GM12878 (cell line): ENCODE data around the gene HCK. TPM values are rescaled to one million over a fixed set of nuclear protein-coding genes. Genes with fewer than 3 reads are reported as not detected.

Source experiments
- CHD2 ChIP-seq: IDR thresholded peaks from 2 replicates; pipeline ENCODE4 v1.6.1; 2011; ENCODE audit warnings: low read depth, low read length, improper control_type of control experiment, borderline replicate concordance
- CREM ChIP-seq: IDR thresholded peaks from 2 replicates; pipeline ENCODE4 v1.6.1; 2014; ENCODE audit warnings: antibody characterized with exemption, low read depth
- EED ChIP-seq: sonication (generic); IDR thresholded peaks from 2 replicates; pipeline ENCODE4 v1.6.1; 2016; ENCODE audit warnings: antibody characterized with exemption, low read depth
- EP300 ChIP-seq, 2 experiments: fragments of 150-350 bp in 1 of 2; IDR thresholded peaks; 2 replicates each; pipeline ENCODE4 v1.6.1; 2011 to 2012; ENCODE audit warnings: low read depth in 2 of 2, low read length in 2 of 2, borderline replicate concordance in 1 of 2, improper control_type of control experiment in 1 of 2, inconsistent platforms in 1 of 2; ENCODE audit not compliant: control insufficient read depth in 1 of 2
- FOXK2 ChIP-seq: fragments of 450-650 bp; IDR thresholded peaks from 2 replicates; pipeline ENCODE4 v1.6.1; 2017; ENCODE audit warnings: mild to moderate bottlenecking, moderate library complexity
- IKZF1 ChIP-seq: fragments of 450-650 bp; conservative IDR thresholded peaks from 2 replicates; pipeline ENCODE4 v1.6.1; 2017; ENCODE audit warnings: antibody characterized with exemption, mild to moderate bottlenecking
- IKZF2 ChIP-seq, 2 experiments: fragments of 450-650 bp; IDR thresholded peaks; 2 replicates each; pipeline ENCODE4 v1.6.1; 2017; ENCODE audit warnings: mild to moderate bottlenecking in 2 of 2, moderate library complexity in 2 of 2
- JUNB ChIP-seq: IDR thresholded peaks from 2 replicates; pipeline ENCODE4 v1.6.1; 2016; ENCODE audit warnings: antibody characterized with exemption, mild to moderate bottlenecking
- MEF2B ChIP-seq: fragments of 450-650 bp; IDR thresholded peaks from 2 replicates; pipeline ENCODE4 v1.6.1; 2018; ENCODE audit warnings: mild to moderate bottlenecking, moderate library complexity; ENCODE audit not compliant: partially characterized antibody, poor library complexity, severe bottlenecking
- MTA2 ChIP-seq: fragments of 450-650 bp; IDR thresholded peaks from 2 replicates; pipeline ENCODE4 v1.6.1; 2016; ENCODE audit warnings: low read depth, mild to moderate bottlenecking, moderate library complexity
- PAX5 ChIP-seq: IDR thresholded peaks from 2 replicates; pipeline ENCODE4 v1.6.1; 2011; ENCODE audit warnings: low read depth, low read length, borderline replicate concordance
- PBX3 ChIP-seq: IDR thresholded peaks from 2 replicates; pipeline ENCODE4 v1.6.1; 2011; ENCODE audit warnings: mild to moderate bottlenecking, low read depth, low read length, moderate library complexity; ENCODE audit not compliant: insufficient replicate concordance
- PKNOX1 ChIP-seq: fragments of 450-650 bp; IDR thresholded peaks from 2 replicates; pipeline ENCODE4 v1.6.1; 2016; ENCODE audit warnings: mild to moderate bottlenecking
- RCOR1 ChIP-seq: conservative IDR thresholded peaks from 2 replicates; pipeline ENCODE4 v1.6.1; 2012; ENCODE audit warnings: low read depth, low read length, improper control_type of control experiment
- RUNX3 ChIP-seq: IDR thresholded peaks from 2 replicates; pipeline ENCODE4 v1.6.1; 2012; ENCODE audit warnings: low read length, inconsistent platforms
- SKIL ChIP-seq: fragments of 450-650 bp; IDR thresholded peaks from 2 replicates; pipeline ENCODE4 v1.6.1; 2017; ENCODE audit warnings: mild to moderate bottlenecking, low read depth, inconsistent platforms; ENCODE audit not compliant: poor library complexity, severe bottlenecking
- polyA plus RNA-seq, 11 experiments: library from polyadenylated mRNA; depleted of rRNA in 4 of 11; unstranded in 6 of 11; stranded (reverse) in 5 of 11; fragments of >200 nt; fragmentation: Nextera tagmentation in 4 of 11; fragmentation: Illumina TruSeq in 1 of 11; extraction: Ambion mirVana in 4 of 11; extraction: Trizol in 1 of 11; gene quantifications; 1 replicate in 1 of 11; 2 replicates in 10 of 11; pipeline versions ENCODE4 v1.2.1 to v1.2.3, GENCODE V29; 2011 to 2016; ENCODE audit warnings: inconsistent platforms in 2 of 11, missing spikeins in 2 of 11, low read depth in 1 of 11
- total RNA-seq, 4 experiments: library from RNA; depleted of rRNA in 3 of 4; stranded (reverse); fragments of >200 nt in 3 of 4; fragmentation: Illumina TruSeq in 1 of 4; extraction: Trizol in 1 of 4; gene quantifications; 2 replicates each; pipeline versions ENCODE4 v1.2.1 to v1.2.3, GENCODE V29; 2013 to 2021
- TF ChIP-seq, protein P1 (sequence below): fragments of 450-650 bp; IDR thresholded peaks from 2 replicates; pipeline ENCODE4 v1.6.1; 2017; ENCODE audit warnings: mild to moderate bottlenecking, moderate library complexity
- TF ChIP-seq, protein P2 (sequence below): IDR thresholded peaks from 2 replicates; pipeline ENCODE4 v1.6.1; 2012; ENCODE audit warnings: low read length, inconsistent platforms

Gene HCK
- total and polyA plus RNA-seq, 10 of the 15 experiments (the other 5 are each of a cell fraction or from before 2014, with no cell fraction given) = 1.3 to 30.3 (median 18.5) TPM

DNA sequence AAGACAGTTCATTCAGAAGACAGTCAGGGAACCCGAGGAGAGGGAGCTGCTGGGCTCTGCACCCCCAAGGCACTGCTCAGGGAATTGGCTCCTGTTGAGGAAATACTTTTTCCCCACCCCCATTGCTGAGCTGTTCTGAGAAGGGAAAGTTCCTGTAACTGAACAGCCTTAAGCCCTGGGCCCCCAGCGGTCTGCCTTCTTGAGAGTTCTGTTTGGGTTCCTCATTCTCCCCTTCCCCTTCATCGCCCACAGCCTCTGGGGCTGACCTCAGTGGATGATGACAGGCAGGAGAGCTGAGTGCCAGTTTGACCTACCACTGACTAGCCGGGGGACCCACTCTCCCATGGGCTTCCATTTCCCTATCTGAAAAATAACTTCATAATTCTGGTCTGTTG is 10.7 kb downstream of the HCK start (continued):
- TF ChIP-seq, protein P1, sequence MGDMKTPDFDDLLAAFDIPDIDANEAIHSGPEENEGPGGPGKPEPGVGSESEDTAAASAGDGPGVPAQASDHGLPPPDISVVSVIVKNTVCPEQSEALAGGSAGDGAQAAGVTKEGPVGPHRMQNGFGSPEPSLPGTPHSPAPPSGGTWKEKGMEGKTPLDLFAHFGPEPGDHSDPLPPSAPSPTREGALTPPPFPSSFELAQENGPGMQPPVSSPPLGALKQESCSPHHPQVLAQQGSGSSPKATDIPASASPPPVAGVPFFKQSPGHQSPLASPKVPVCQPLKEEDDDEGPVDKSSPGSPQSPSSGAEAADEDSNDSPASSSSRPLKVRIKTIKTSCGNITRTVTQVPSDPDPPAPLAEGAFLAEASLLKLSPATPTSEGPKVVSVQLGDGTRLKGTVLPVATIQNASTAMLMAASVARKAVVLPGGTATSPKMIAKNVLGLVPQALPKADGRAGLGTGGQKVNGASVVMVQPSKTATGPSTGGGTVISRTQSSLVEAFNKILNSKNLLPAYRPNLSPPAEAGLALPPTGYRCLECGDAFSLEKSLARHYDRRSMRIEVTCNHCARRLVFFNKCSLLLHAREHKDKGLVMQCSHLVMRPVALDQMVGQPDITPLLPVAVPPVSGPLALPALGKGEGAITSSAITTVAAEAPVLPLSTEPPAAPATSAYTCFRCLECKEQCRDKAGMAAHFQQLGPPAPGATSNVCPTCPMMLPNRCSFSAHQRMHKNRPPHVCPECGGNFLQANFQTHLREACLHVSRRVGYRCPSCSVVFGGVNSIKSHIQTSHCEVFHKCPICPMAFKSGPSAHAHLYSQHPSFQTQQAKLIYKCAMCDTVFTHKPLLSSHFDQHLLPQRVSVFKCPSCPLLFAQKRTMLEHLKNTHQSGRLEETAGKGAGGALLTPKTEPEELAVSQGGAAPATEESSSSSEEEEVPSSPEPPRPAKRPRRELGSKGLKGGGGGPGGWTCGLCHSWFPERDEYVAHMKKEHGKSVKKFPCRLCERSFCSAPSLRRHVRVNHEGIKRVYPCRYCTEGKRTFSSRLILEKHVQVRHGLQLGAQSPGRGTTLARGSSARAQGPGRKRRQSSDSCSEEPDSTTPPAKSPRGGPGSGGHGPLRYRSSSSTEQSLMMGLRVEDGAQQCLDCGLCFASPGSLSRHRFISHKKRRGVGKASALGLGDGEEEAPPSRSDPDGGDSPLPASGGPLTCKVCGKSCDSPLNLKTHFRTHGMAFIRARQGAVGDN = peak; percentile 35; the same call in 1 of the 2 replicates
- TF ChIP-seq MEF2B (peak; percentile 82), MTA2 (peak; percentile 52; the same call in 1 of the 2 replicates), IKZF2 (IDR thresholded peaks at IDR 0.05) (peak; percentile 69 to 82; a peak in 3 of 4 replicates), RCOR1 (no peak), PAX5 (peak; percentile 54; the same call in 1 of the 2 replicates), IKZF1 (peak; percentile 84), CHD2 (peak; percentile 45; the same call in 1 of the 2 replicates), FOXK2 (no peak), CREM (peak; percentile 15; the same call in 1 of the 2 replicates), JUNB (peak; percentile 56), EED (peak; percentile 81), RUNX3 (peak; percentile 65), EP300 (IDR thresholded peaks at IDR 0.05; ENCODE audit: borderline replicate concordance in 1 of 2, control insufficient read depth in 1 of 2, low read depth in 2 of 2, low read length in 2 of 2) (0 out of 4 replicates have a peak, but pooled peaks of 1 of the 2 experiments have one; percentile 32), PKNOX1 (peak; percentile 72), SKIL (peak; percentile 44), PBX3 (peak; percentile 49)
- TF ChIP-seq, protein P2, sequence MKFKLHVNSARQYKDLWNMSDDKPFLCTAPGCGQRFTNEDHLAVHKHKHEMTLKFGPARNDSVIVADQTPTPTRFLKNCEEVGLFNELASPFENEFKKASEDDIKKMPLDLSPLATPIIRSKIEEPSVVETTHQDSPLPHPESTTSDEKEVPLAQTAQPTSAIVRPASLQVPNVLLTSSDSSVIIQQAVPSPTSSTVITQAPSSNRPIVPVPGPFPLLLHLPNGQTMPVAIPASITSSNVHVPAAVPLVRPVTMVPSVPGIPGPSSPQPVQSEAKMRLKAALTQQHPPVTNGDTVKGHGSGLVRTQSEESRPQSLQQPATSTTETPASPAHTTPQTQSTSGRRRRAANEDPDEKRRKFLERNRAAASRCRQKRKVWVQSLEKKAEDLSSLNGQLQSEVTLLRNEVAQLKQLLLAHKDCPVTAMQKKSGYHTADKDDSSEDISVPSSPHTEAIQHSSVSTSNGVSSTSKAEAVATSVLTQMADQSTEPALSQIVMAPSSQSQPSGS = peak; percentile 63; the same call in 1 of the 2 replicates
